Measurements from ENCODE around the gene ARHGAP25. TPM values are rescaled to one million over a fixed set of nuclear protein-coding genes. Genes with fewer than 3 reads are reported as not detected.

ARHGAP25 gene
- total and polyA plus RNA-seq, 2 experiments from 2014 or later: 1.9 to 2.0 TPM

GRCh38 chr2:68831686-68832232 lies 97.1 kb downstream of the ARHGAP25 start:
- peak overlapping the region; percentile 47 for H2AFZ ChIP-seq
- H3F3A ChIP-seq (replicated peaks; ENCODE audit: low read depth): no peaks in the 10 kb centered on the region
- no peaks in the 10 kb centered on the region for H3K79me2 ChIP-seq (replicated peaks; ENCODE audit: insufficient read depth)
- no peaks in the 10 kb centered on the region for H3K9me2 ChIP-seq (ENCODE audit: insufficient read depth)
- no peaks in the 10 kb centered on the region for H3K36me3 ChIP-seq (ENCODE audit: insufficient read depth)
- no peaks in the 10 kb centered on the region for H4K20me1 ChIP-seq (replicated peaks; ENCODE audit: insufficient read depth)
- H3K4me2 ChIP-seq: no peak overlapping the region
- H3K4me3 ChIP-seq: no peak overlapping the region
- no peak overlapping the region for H3K4me3 Mint-ChIP-seq
- no peaks in the 10 kb centered on the region for H3K27me3 Mint-ChIP-seq (ENCODE audit: insufficient read depth, low read depth, poor library complexity)
- H3K4me1 Mint-ChIP-seq: peaks cover 14% of the 10 kb centered on the region
- TF ChIP-seq CTCF (conservative IDR thresholded peaks at IDR 0.05; ENCODE audit: low read depth in 2 of 2) (no peak), POLR2AphosphoS5 (IDR thresholded peaks at IDR 0.05; ENCODE audit: low read depth) (no peak), ETS1 (IDR thresholded peaks at IDR 0.05) (no peak)
- no peak for ATAC-seq
- no peaks in the 10 kb centered on the region for H3K27me3 ChIP-seq (ENCODE audit: insufficient read depth)
- DNase-seq (ENCODE audit: low spot score): no peak
- H3K27ac Mint-ChIP-seq: no peak overlapping the region
- H3K27ac ChIP-seq (ENCODE audit: low read depth): no peak overlapping the region
- no peaks in the 10 kb centered on the region for H3K36me3 Mint-ChIP-seq (ENCODE audit: low read depth)
- 0 out of 2 replicates have a peak, but pooled peaks cover 8% of the 10 kb centered on the region for H3K4me1 ChIP-seq (ENCODE audit: insufficient read depth)
- H3K9me3 Mint-ChIP-seq: no peaks in the 10 kb centered on the region

- 0 out of 2 replicates have a peak, but pooled peaks cover 8% of the 10 kb centered on the region for H3K4me1 ChIP-seq (ENCODE audit: insufficient read depth)
- ATAC-seq: no peak
- DNase-seq (ENCODE audit: low spot score): no peak
- Mint-ChIP-seq H3K27me3 (ENCODE audit: insufficient read depth, low read depth, poor library complexity) (peaks cover 2% of the 10 kb centered on the region), H3K9me3 (no peaks in the 10 kb centered on the region), H3K36me3 (ENCODE audit: low read depth) (no peaks in the 10 kb centered on the region), H3K27ac (no peak overlapping the region), H3K4me3 (no peak overlapping the region), H3K4me1 (peaks cover 14% of the 10 kb centered on the region)
- no peaks in the 10 kb centered on the region for H3K9me2 ChIP-seq (ENCODE audit: insufficient read depth)
- H2AFZ ChIP-seq: peak overlapping the region; percentile 47
- H4K20me1 ChIP-seq (replicated peaks; ENCODE audit: insufficient read depth): no peaks in the 10 kb centered on the region
- H3K79me2 ChIP-seq (replicated peaks; ENCODE audit: insufficient read depth): no peaks in the 10 kb centered on the region
- H3K27ac ChIP-seq (ENCODE audit: low read depth): no peak overlapping the region
- no peaks in the 10 kb centered on the region for H3F3A ChIP-seq (replicated peaks; ENCODE audit: low read depth)
- H3K4me3 ChIP-seq: no peak overlapping the region
- H3K4me2 ChIP-seq: no peak overlapping the region
- no peaks in the 10 kb centered on the region for H3K27me3 ChIP-seq (ENCODE audit: insufficient read depth)
- no peaks in the 10 kb centered on the region for H3K36me3 ChIP-seq (ENCODE audit: insufficient read depth)
- TF ChIP-seq ZNF114 (CRISPR knock-in tag; IDR thresholded peaks at IDR 0.05): no peak
- TF ChIP-seq ETS1 (IDR thresholded peaks at IDR 0.05): no peak
- TF ChIP-seq ZNF462 (CRISPR knock-in tag; IDR thresholded peaks at IDR 0.05): no peak
- no peak for TF ChIP-seq CTCF (conservative IDR thresholded peaks at IDR 0.05; ENCODE audit: low read depth in 2 of 2)
- TF ChIP-seq EZH2 (IDR thresholded peaks at IDR 0.05; ENCODE audit: low read depth, unreplicated experiment): no peak
- TF ChIP-seq STAT1 (IDR thresholded peaks at IDR 0.05; ENCODE audit: unreplicated experiment): no peak
Observed at GRCh38 chr2:68832233-68832869, 97.7 kb downstream of the ARHGAP25 start.
